Activated CD4-positive, alpha-beta T cell treated with anti-CD3 and anti-CD28 coated beads, Interleukin-2, amount 10 ng/mL, durations not matched to agents 24 days and 14 days (primary cell): ENCODE measurements around the gene BUB1B. TPM values are rescaled to one million over a fixed set of nuclear protein-coding genes. Genes with fewer than 3 reads are reported as not detected.

Experiments used
- DNase-seq: peaks from one replicate; pipeline ENCODE4 v3.0.0; 2022
- H3K27ac Mint-ChIP-seq: one replicate; pipeline ENCODE4 v1.8.0; 2022; ENCODE audit warnings: mild to moderate bottlenecking, mixed read lengths
- H3K27me3 Mint-ChIP-seq: one replicate; pipeline ENCODE4 v1.8.0; 2022; ENCODE audit warnings: mixed read lengths
- H3K36me3 Mint-ChIP-seq: one replicate; pipeline ENCODE4 v1.8.0; 2022; ENCODE audit warnings: low read depth, mild to moderate bottlenecking, mixed read lengths
- H3K4me1 Mint-ChIP-seq: one replicate; pipeline ENCODE4 v1.8.0; 2021; ENCODE audit warnings: mixed read lengths
- H3K4me3 Mint-ChIP-seq: one replicate; pipeline ENCODE4 v1.8.0; 2022; ENCODE audit warnings: mild to moderate bottlenecking, moderate library complexity, mixed read lengths
- H3K9me3 Mint-ChIP-seq: one replicate; pipeline ENCODE4 v1.8.0; 2021; ENCODE audit warnings: mixed read lengths
- intact Hi-C: fragments of 100-400 bp; cut with micrococcal nuclease; formaldehyde crosslinking; loops from one replicate; pipeline ENCODE4 v1.15.1; 2023
- total RNA-seq: library from RNA; stranded (reverse); gene quantifications from 2 replicates; pipeline ENCODE4 v1.2.3, GENCODE V29; 2022

BUB1B gene
- total RNA-seq, 1 donor from 2014 or later: 69.3 TPM

GRCh38 chr15:40243126-40243810 is 82.4 kb downstream of the BUB1B start:
- Mint-ChIP-seq H3K4me1 (peaks cover 4% of the 10 kb centered on the region), H3K27ac (no peak overlapping the region), H3K9me3 (no peaks in the 10 kb centered on the region), H3K36me3 (no peaks in the 10 kb centered on the region), H3K4me3 (no peak overlapping the region), H3K27me3 (peaks cover 14% of the 10 kb centered on the region)
- no peak for DNase-seq
- intact Hi-C loops: no loop called here

DNA sequence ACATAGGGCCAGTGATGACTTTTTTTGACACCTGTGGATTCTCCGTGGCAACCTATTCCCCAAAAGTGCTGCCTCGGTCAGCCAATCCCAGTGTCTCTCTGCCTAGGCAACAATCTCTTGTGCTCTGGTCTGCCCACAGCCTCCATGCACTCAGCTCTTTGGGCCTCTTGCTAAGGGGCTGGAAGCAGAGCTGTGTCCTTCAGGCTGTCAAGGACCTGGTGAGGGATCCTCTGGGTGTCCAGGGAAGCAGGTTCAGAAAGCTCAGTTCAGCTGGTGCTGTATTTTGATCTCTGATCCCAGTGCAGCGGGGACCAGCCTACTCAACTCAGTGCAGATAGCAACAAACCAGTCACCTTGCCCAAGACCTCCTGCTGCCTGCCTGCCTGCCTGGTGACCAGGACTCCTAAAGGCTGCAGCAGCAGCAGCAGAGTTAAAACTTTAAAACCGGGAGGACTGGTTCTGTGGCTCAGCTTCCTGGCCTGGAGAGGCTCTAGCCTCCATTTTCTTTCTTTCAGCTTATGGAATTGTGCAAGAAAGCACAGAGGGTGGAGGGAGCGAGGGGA is 84.2 kb downstream of the BUB1B start:
- intact Hi-C loops: no loop called here
- no peak overlapping the region for H3K27ac Mint-ChIP-seq
- H3K4me1 Mint-ChIP-seq: no peaks in the 10 kb centered on the region
- no peak for DNase-seq
- H3K4me3 Mint-ChIP-seq: no peak overlapping the region
- no peaks in the 10 kb centered on the region for H3K9me3 Mint-ChIP-seq
- no peaks in the 10 kb centered on the region for H3K36me3 Mint-ChIP-seq
- H3K27me3 Mint-ChIP-seq: peaks cover 7% of the 10 kb centered on the region

GRCh38 chr15:40245666-40246450 is 85.0 kb downstream of the BUB1B start:
- intact Hi-C loops: no loop called here
- H3K36me3 Mint-ChIP-seq: no peaks in the 10 kb centered on the region
- DNase-seq: no peak
- no peaks in the 10 kb centered on the region for H3K9me3 Mint-ChIP-seq
- no peak overlapping the region for H3K27ac Mint-ChIP-seq
- no peaks in the 10 kb centered on the region for H3K4me1 Mint-ChIP-seq
- peaks cover 11% of the 10 kb centered on the region for H3K27me3 Mint-ChIP-seq
- H3K4me3 Mint-ChIP-seq: no peak overlapping the region

- H3K36me3 Mint-ChIP-seq: no peaks in the 10 kb centered on the region
- H3K27me3 Mint-ChIP-seq: peaks cover 19% of the 10 kb centered on the region
- no peak overlapping the region for H3K4me3 Mint-ChIP-seq
- intact Hi-C loops: no loop called here
- no peak overlapping the region for H3K27ac Mint-ChIP-seq
- no peaks in the 10 kb centered on the region for H3K9me3 Mint-ChIP-seq
- H3K4me1 Mint-ChIP-seq: no peaks in the 10 kb centered on the region
- DNase-seq: no peak
Observed at GRCh38 chr15:40246496-40247280, 85.8 kb downstream of the BUB1B start.

- H3K9me3 Mint-ChIP-seq: no peaks in the 10 kb centered on the region
- intact Hi-C loops: no loop called here
- H3K36me3 Mint-ChIP-seq: no peaks in the 10 kb centered on the region
- no peak for DNase-seq
- H3K4me3 Mint-ChIP-seq: no peak overlapping the region
- H3K27me3 Mint-ChIP-seq: peaks cover 21% of the 10 kb centered on the region
- H3K4me1 Mint-ChIP-seq: no peaks in the 10 kb centered on the region
- no peak overlapping the region for H3K27ac Mint-ChIP-seq
Observed at GRCh38 chr15:40247406-40247971, 86.6 kb downstream of the BUB1B start.

- intact Hi-C loops: no loop called here
- H3K4me3 Mint-ChIP-seq: no peak overlapping the region
- DNase-seq: no peak
- no peaks in the 10 kb centered on the region for H3K9me3 Mint-ChIP-seq
- no peak overlapping the region for H3K27ac Mint-ChIP-seq
- peaks cover 24% of the 10 kb centered on the region for H3K27me3 Mint-ChIP-seq
- H3K36me3 Mint-ChIP-seq: no peaks in the 10 kb centered on the region
- peaks cover 3% of the 10 kb centered on the region for H3K4me1 Mint-ChIP-seq
Observed at GRCh38 chr15:40248006-40248783, 87.3 kb downstream of the BUB1B start.

DNA sequence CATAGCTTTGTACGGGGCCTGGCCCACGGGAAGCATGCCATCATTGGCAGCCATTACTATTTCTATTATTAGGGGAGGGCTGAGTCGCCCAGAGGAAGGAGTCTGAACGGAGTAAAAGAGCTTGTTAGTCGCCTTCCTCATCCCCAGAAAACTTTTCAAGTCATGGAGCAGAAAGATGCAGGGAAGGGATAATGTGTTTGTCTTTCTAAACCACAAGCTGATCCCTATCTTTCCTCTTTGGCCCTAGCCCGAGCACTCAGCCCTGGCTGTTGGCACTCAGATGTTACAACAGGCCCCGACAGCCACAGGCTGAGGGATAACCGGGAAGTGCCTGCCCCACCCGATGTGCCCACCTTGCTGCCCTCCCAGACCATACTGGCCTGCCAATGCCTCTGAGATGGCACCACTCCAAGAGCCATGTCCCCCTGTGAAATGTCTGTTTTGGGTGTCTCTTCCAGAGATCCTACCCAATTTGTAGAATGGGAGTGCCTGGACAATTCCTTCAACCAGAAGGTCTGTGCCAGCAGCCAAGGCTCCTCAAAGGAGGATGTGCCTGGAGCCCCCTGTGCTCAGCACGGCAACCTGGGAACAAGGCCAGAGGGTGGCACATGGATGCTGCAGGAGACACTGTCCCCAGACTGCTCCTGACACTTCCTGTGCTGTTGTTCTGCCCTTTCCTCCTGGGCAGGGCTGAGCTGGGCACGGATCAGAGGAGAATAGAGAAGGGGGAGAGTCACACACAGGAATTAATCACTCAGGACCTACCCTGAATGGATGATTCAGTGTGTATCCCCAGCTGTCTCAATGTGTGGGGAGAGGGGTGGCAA is 88.8 kb downstream of the BUB1B start:
- Mint-ChIP-seq H3K9me3 (no peaks in the 10 kb centered on the region), H3K27me3 (peaks cover 38% of the 10 kb centered on the region), H3K27ac (no peak overlapping the region), H3K36me3 (no peaks in the 10 kb centered on the region), H3K4me3 (no peak overlapping the region), H3K4me1 (peaks cover 7% of the 10 kb centered on the region)
- no peak for DNase-seq
- intact Hi-C loops: no loop called here

- DNase-seq: no peak
- no peaks in the 10 kb centered on the region for H3K9me3 Mint-ChIP-seq
- H3K4me1 Mint-ChIP-seq: peaks cover 7% of the 10 kb centered on the region
- peaks cover 42% of the 10 kb centered on the region for H3K27me3 Mint-ChIP-seq
- no peak overlapping the region for H3K27ac Mint-ChIP-seq
- intact Hi-C loops: no loop called here
- no peaks in the 10 kb centered on the region for H3K36me3 Mint-ChIP-seq
- no peak overlapping the region for H3K4me3 Mint-ChIP-seq
Observed at GRCh38 chr15:40250304-40250656, 89.4 kb downstream of the BUB1B start.

DNA sequence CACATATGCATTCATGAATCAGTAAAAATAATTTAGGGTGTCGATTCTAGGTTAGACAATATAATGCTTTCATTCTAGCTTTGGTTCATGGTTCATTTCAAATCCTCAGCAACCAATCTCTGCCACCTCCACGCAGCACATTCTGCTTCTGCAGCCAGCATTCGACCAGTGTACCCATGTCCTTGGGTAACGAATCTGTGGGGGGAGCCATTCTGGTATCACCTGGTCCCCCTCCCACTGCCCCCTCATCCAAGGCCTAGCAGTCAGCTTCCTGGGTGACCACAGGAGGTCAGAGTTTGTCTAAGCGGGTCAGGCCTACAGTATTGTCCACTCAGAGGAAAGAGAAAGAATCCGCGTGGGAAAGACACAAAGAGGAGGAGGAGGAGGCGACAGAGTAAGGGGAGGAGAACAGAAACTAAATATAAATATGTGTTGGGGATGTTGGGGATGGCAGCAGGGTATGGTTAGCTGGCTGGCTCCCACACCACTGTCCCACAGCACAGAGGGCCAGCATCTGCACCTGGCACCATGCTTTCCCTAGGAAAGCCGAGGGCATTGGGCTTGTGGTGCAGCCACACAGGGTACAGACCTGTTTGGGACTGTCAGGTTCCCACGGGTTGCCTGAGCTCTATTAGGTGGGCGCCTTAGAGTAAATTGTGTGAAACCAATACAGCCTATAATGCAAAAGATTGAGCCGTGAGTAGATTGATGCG is 90.1 kb downstream of the BUB1B start:
- Mint-ChIP-seq H3K27ac (no peak overlapping the region), H3K9me3 (no peaks in the 10 kb centered on the region), H3K4me3 (no peak overlapping the region), H3K4me1 (peaks cover 7% of the 10 kb centered on the region), H3K27me3 (peaks cover 42% of the 10 kb centered on the region), H3K36me3 (no peaks in the 10 kb centered on the region)
- DNase-seq: no peak
- intact Hi-C loops: no loop called here

DNA sequence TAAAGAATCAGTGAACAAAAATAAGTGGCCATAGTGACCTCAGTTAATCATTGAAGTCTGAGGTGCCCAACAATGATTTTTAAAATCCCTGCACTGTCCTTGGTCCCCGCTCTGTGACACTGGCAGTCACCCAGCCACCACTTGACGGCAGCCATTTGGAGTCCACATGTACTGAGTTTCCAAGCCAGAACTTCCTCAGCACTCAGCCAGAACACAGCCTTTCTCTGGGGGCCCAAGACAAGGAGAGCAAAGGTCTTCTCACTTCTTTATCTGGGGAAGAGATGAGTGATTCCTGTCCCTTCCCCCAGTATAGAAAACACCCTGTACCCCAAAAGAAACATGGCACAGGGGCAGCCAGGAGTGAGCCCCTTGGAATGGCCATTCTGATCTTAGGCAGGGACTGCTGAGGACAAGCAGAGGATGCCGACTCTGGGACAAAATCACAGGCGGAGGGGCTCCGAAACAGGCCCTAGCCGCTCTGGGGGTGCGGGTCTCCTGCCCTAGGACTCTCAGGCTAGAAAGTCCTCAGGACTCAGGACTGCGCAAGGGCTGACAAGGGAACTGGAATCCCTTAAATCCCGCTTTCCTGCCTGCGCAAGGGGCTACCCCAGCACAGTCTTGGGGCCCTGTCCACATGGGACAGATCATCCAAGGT is 90.7 kb downstream of the BUB1B start:
- Mint-ChIP-seq H3K9me3 (no peaks in the 10 kb centered on the region), H3K4me3 (peak overlapping the region; percentile 39), H3K36me3 (no peaks in the 10 kb centered on the region), H3K4me1 (peaks cover 7% of the 10 kb centered on the region), H3K27me3 (peaks cover 38% of the 10 kb centered on the region), H3K27ac (no peak overlapping the region)
- intact Hi-C loops: no loop called here
- no peak for DNase-seq

- DNase-seq: no peak
- H3K4me1 Mint-ChIP-seq: peaks cover 7% of the 10 kb centered on the region
- H3K27me3 Mint-ChIP-seq: peaks cover 38% of the 10 kb centered on the region
- intact Hi-C loops: no loop called here
- no peaks in the 10 kb centered on the region for H3K9me3 Mint-ChIP-seq
- H3K36me3 Mint-ChIP-seq: no peaks in the 10 kb centered on the region
- H3K4me3 Mint-ChIP-seq: no peak overlapping the region
- H3K27ac Mint-ChIP-seq: no peak overlapping the region
Observed at GRCh38 chr15:40252141-40252437, 91.2 kb downstream of the BUB1B start.
